HepG2 (cell line): ENCODE data around the gene DNASE1. TPM values are rescaled to one million over a fixed set of nuclear protein-coding genes. Genes with fewer than 3 reads are reported as not detected.

ENCODE experiments used
- ATAC-seq: fragments of 200-7000 bp; cut with Tn5 transposase; 3 replicates; pipeline ENCODE4 v1.9.1; 2020; ENCODE audit warnings: mild to moderate bottlenecking, moderate library complexity
- BruUV-seq: library from RNA; stranded (reverse); fragments of 400-500 nt; replicated peaks from 2 replicates; lab custom pipeline; 2021; lab: Mats Ljungman, UMichigan
- CTCF ChIA-PET: fragments of 300-600 bp; formaldehyde crosslinking; extraction: SDS; loops from one replicate; lab custom pipeline; 2021; ENCODE audit warnings: low total read pairs, inconsistent platforms, low intra/inter-chr PET ratio; lab: Yijun Ruan, JAX
- POLR2A ChIA-PET: fragments of 350-600 bp; sonication (Branson Sonifier 250); formaldehyde crosslinking; loops from one replicate; lab custom pipeline; 2020; ENCODE audit warnings: antibody characterized with exemption, inconsistent platforms; lab: Yijun Ruan, JAX
- DNase-seq: peaks from one replicate; pipeline ENCODE4 v3.0.0-alpha.2; 2015; ENCODE audit warnings: low spot score
- FAIRE-seq: peaks from 3 replicates; lab custom pipeline; 2011; peaks lifted over from hg19 to GRCh38; lab: Jason Lieb, UNC
- H2AFZ ChIP-seq: one replicate; pipeline ENCODE4 v1.6.1; 2011; ENCODE audit warnings: low read length, inconsistent platforms
- H3K27ac ChIP-seq: fragments of 300-600 bp; 3 replicates; pipeline ENCODE4 v1.8.0; 2011; ENCODE audit warnings: mixed run types, mild to moderate bottlenecking, mixed read lengths, low read length, inconsistent platforms; ENCODE audit not compliant: insufficient read depth; ENCODE audit errors: extremely low read length
- H3K27me3 ChIP-seq, 2 experiments: fragments of 200-600 bp in 1 of 2; 2 replicates in 1 of 2; 3 replicates in 1 of 2; pipeline versions ENCODE4 v1.6.0 to v1.8.0; 2011; ENCODE audit warnings: low read length in 2 of 2, mild to moderate bottlenecking in 2 of 2, moderate library complexity in 2 of 2, inconsistent platforms in 1 of 2; ENCODE audit not compliant: insufficient read depth in 2 of 2, control insufficient read depth in 1 of 2
- H3K36me3 ChIP-seq, 2 experiments: fragments of 200-600 bp in 1 of 2; replicated peaks in 1 of 2; 2 replicates in 1 of 2; 3 replicates in 1 of 2; pipeline versions ENCODE4 v1.5.1 to v1.8.0; 2011; ENCODE audit warnings: low read length in 2 of 2, inconsistent platforms in 1 of 2; ENCODE audit not compliant: insufficient read depth in 2 of 2, control insufficient read depth in 1 of 2
- H3K4me1 ChIP-seq: 2 replicates; pipeline ENCODE4 v1.5.1; 2012; ENCODE audit warnings: low read length, inconsistent platforms; ENCODE audit not compliant: insufficient read depth
- H3K4me2 ChIP-seq: 2 replicates; pipeline ENCODE4 v1.6.0; 2011; ENCODE audit warnings: low read depth, low read length, inconsistent platforms
- H3K4me3 ChIP-seq, 3 experiments: fragments of 200-600 bp in 1 of 3; sonication (generic), shearing (Covaris generic) in 1 of 3; replicated peaks in 1 of 3; 2 replicates each; pipeline ENCODE4 v1.5.1; 2011 to 2016; ENCODE audit warnings: low read length in 3 of 3, inconsistent platforms in 2 of 3, low read depth in 2 of 3, mild to moderate bottlenecking in 2 of 3, control low read depth in 1 of 3, mixed read lengths in 1 of 3; ENCODE audit not compliant: insufficient read depth in 1 of 3
- H3K79me2 ChIP-seq: one replicate; pipeline ENCODE4 v1.6.1; 2011; ENCODE audit warnings: low read length, inconsistent platforms; ENCODE audit not compliant: insufficient read depth
- H3K9ac ChIP-seq: 2 replicates; pipeline ENCODE4 v1.6.0; 2011; ENCODE audit warnings: mild to moderate bottlenecking, low read depth, low read length, inconsistent platforms; ENCODE audit not compliant: insufficient read depth
- H3K9me3 ChIP-seq: 2 replicates; pipeline ENCODE4 v1.5.1; 2012; ENCODE audit warnings: mild to moderate bottlenecking, low read length
- H4K20me1 ChIP-seq: 2 replicates; pipeline ENCODE4 v1.6.0; 2011; ENCODE audit warnings: inconsistent platforms, mild to moderate bottlenecking, low read length, moderate library complexity; ENCODE audit not compliant: insufficient read depth
- MAF1 ChIP-seq: sonication (generic); formaldehyde crosslinking; IDR thresholded peaks from 2 replicates; pipeline ENCODE4 v1.5.0; 2020; ENCODE audit warnings: missing genetic modification reagents, borderline replicate concordance
- WGBS: methylation state at CpG from one replicate; pipeline ENCODE4 v1.1.6; 2017; ENCODE audit warnings: low lambda C conversion rate; 5-methylcytosine and 5-hydroxymethylcytosine counted together
- in situ Hi-C: cut with HindIII; loops from 2 replicates; pipeline ENCODE4 v1.10.0; 2017; ENCODE audit warnings: low pct_unique_long_range_greater_than_20kb; ENCODE audit not compliant: extremely low pct_ligation_motif_present
- intact Hi-C: fragments of 100-400 bp; cut with micrococcal nuclease; formaldehyde crosslinking; loops from one replicate; pipeline ENCODE4 v1.10.0; 2022; ENCODE audit not compliant: unreplicated experiment
- polyA plus RNA-seq, 8 experiments: library from polyadenylated mRNA; depleted of rRNA in 3 of 8; stranded (reverse) in 7 of 8; unstranded in 1 of 8; fragments of >200 nt; fragmentation: Illumina TruSeq in 4 of 8; extraction: Trizol in 4 of 8; gene quantifications; 2 replicates each; pipeline versions ENCODE4 v1.2.1 to v1.2.3, GENCODE V29; 2011 to 2016; ENCODE audit warnings: low read depth in 4 of 8, missing spikeins in 1 of 8, mixed read lengths in 1 of 8; ENCODE audit not compliant: insufficient read depth in 1 of 8
- total RNA-seq, 5 experiments: library from RNA; depleted of rRNA; stranded (reverse); fragments of >200 nt; fragmentation: Illumina TruSeq; extraction: Trizol; gene quantifications; 2 replicates each; pipeline ENCODE4 v1.2.3, GENCODE V29; 2016; ENCODE audit warnings: low read depth in 1 of 5
- TF ChIP-seq, protein P1 (sequence below): IDR thresholded peaks from 2 replicates; pipeline ENCODE4 v1.6.1; 2016; ENCODE audit warnings: mild to moderate bottlenecking
- TF ChIP-seq, protein P2 (sequence below): IDR thresholded peaks from 2 replicates; pipeline ENCODE4 v1.6.1; 2016
- TF ChIP-seq, protein P3 (sequence below): sonication (generic); formaldehyde crosslinking; IDR thresholded peaks from 2 replicates; pipeline ENCODE4 v1.5.1; 2020; ENCODE audit warnings: mild to moderate bottlenecking, missing genetic modification reagents, moderate library complexity

DNASE1 gene
- total and polyA plus RNA-seq, 2 of the 13 experiments (the other 11 are each of a cell fraction or from before 2014, with no cell fraction given), result 7.1 to 11.1 TPM

DNA sequence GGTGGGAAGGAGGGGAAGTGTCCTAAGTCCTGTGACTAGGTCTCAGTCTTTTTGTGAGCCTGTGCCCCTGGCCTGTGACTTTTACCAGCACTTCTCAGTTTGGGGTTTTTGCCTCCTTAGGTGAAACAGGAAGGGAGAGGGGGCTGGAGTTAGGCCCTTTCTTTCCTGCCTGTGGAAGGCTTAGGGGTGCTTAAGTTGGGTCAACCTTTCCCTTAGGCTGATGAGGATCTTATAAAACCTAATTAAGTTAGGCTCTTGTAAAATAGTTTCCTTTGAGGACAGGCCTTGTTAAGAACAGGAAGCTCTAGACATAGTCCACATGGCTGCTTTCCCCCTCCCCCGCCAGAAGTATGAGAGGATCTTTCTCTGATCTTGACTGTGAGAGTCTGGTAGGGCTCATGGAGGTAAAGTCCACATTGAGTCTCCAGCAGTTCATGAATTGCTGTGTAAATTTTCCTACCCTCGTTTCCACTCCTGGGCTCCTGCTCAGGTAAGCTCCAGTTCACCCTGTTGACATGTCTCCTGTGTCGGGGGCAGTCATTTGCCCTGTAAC is 17.0 kb upstream of the DNASE1 start (continued):
- TF ChIP-seq, protein P1, sequence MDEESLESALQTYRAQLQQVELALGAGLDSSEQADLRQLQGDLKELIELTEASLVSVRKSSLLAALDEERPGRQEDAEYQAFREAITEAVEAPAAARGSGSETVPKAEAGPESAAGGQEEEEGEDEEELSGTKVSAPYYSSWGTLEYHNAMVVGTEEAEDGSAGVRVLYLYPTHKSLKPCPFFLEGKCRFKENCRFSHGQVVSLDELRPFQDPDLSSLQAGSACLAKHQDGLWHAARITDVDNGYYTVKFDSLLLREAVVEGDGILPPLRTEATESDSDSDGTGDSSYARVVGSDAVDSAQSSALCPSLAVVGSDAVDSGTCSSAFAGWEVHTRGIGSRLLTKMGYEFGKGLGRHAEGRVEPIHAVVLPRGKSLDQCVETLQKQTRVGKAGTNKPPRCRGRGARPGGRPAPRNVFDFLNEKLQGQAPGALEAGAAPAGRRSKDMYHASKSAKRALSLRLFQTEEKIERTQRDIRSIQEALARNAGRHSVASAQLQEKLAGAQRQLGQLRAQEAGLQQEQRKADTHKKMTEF (CRISPR knock-in tag), result no peak; the same call in 1 of the 2 replicates
- no peak for TF ChIP-seq MAF1 (CRISPR knock-in tag)

DNA sequence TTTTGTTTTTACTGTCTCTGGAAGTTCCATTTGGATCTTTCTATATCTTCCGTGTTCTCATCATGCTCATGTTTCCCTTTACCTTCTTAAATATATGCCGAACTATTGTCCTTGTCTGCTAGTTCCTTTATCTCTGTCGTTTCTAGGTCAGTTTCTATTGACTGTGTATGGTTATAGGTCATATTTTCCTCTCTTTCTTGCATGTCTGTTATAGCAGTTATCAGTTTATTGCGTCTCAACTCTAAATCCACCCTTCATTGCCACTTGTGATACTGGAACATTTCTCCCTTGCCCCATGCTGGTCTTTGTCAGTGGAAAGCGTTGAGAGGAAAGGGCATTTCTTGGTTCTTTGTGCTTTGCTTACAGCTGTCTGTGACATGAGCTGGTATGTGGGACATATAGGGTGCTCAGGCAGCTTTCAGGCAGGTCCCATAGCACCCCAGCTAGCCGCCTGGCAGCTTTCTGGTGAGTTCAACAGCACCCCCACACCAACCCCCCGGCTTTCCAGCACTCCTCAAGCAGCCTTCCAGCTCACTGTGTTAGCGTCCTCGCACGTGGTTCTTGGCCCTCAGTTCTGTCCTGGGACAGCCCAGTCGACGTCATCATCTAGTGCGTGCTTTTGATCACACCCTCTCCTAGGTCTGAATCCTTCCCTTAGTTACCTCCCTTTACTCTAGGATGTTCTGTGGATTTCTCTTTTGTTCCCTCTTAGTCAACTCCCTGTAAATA is 15.4 kb upstream of the DNASE1 start:
- Histone ChIP-seq H3K79me2 (peaks cover 6% of the 10 kb centered on the region), H4K20me1 (no peaks in the 10 kb centered on the region), H3K4me2 (no peak overlapping the region), H3K4me3 (no peak overlapping the region), H3K36me3 (peaks cover 1 to 2% of the 10 kb centered on the region in 2 experiments; a peak in 1 of 5 replicates), H3K9ac (no peak overlapping the region), H3K27ac (peak overlapping the region; percentile 68), H2AFZ (no peak overlapping the region), H3K27me3 (no peaks in the 10 kb centered on the region), H3K9me3 (no peaks in the 10 kb centered on the region), H3K4me1 (peaks cover 47% of the 10 kb centered on the region)
- TF ChIP-seq, protein P2, sequence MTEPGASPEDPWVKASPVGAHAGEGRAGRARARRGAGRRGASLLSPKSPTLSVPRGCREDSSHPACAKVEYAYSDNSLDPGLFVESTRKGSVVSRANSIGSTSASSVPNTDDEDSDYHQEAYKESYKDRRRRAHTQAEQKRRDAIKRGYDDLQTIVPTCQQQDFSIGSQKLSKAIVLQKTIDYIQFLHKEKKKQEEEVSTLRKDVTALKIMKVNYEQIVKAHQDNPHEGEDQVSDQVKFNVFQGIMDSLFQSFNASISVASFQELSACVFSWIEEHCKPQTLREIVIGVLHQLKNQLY (CRISPR knock-in tag), result no peak
- TF ChIP-seq, protein P3, sequence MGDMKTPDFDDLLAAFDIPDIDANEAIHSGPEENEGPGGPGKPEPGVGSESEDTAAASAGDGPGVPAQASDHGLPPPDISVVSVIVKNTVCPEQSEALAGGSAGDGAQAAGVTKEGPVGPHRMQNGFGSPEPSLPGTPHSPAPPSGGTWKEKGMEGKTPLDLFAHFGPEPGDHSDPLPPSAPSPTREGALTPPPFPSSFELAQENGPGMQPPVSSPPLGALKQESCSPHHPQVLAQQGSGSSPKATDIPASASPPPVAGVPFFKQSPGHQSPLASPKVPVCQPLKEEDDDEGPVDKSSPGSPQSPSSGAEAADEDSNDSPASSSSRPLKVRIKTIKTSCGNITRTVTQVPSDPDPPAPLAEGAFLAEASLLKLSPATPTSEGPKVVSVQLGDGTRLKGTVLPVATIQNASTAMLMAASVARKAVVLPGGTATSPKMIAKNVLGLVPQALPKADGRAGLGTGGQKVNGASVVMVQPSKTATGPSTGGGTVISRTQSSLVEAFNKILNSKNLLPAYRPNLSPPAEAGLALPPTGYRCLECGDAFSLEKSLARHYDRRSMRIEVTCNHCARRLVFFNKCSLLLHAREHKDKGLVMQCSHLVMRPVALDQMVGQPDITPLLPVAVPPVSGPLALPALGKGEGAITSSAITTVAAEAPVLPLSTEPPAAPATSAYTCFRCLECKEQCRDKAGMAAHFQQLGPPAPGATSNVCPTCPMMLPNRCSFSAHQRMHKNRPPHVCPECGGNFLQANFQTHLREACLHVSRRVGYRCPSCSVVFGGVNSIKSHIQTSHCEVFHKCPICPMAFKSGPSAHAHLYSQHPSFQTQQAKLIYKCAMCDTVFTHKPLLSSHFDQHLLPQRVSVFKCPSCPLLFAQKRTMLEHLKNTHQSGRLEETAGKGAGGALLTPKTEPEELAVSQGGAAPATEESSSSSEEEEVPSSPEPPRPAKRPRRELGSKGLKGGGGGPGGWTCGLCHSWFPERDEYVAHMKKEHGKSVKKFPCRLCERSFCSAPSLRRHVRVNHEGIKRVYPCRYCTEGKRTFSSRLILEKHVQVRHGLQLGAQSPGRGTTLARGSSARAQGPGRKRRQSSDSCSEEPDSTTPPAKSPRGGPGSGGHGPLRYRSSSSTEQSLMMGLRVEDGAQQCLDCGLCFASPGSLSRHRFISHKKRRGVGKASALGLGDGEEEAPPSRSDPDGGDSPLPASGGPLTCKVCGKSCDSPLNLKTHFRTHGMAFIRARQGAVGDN (CRISPR knock-in tag), result 0 out of 2 replicates have a peak, but pooled peaks have one; percentile 12
- POLR2A ChIA-PET, result no interaction called here
- ATAC-seq (no peak), FAIRE-seq (no peak), DNase-seq (no peak)
- in situ Hi-C loops, result no loop called here
- CTCF ChIA-PET, result no interaction called here
- no TSS peak for BruUV-seq
- intact Hi-C loops, result no loop called here
- WGBS, result 90% methylated on average over 13 of the region's 13 CpGs
